Prostate gland (tissue), 2 donors: ENCODE results near the gene KANK2. TPM values are rescaled to one million over a fixed set of nuclear protein-coding genes. Genes with fewer than 3 reads are reported as not detected.
A peak's percentile ranks its signal among the peaks of the same experiment; 100 is the strongest.

Experiments
- DNase-seq: peaks from one replicate; pipeline ENCODE4 v3.0.0-alpha.2; 2019; ENCODE audit warnings: low spot score
- H3K27ac ChIP-seq, 2 donors: fragments of 200-600 bp; sonication (generic); 2 replicates each; pipeline ENCODE4 v1.5.1; 2017 to 2019
- H3K27me3 ChIP-seq: fragments of 200-600 bp; sonication (generic); replicated peaks from 2 replicates; pipeline ENCODE4 v1.5.1; 2019; ENCODE audit not compliant: insufficient read depth
- H3K36me3 ChIP-seq, 2 donors: fragments of 200-600 bp; sonication (generic); 1 replicate in 1 of 2; 2 replicates in 1 of 2; pipeline versions ENCODE4 v1.5.1 to v1.8.1; 2017 to 2019
- H3K4me1 ChIP-seq: fragments of 200-600 bp; sonication (generic); replicated peaks from 2 replicates; pipeline ENCODE4 v1.5.1; 2019
- H3K4me3 ChIP-seq, 2 donors: fragments of 200-600 bp; sonication (generic); 2 replicates each; pipeline ENCODE4 v1.5.1; 2017 to 2019
- H3K9me3 ChIP-seq: fragments of 200-600 bp; sonication (generic); 2 replicates; pipeline ENCODE4 v1.5.1; 2017
- POLR2A ChIP-seq: fragments of 450-650 bp; IDR thresholded peaks from one replicate; pipeline ENCODE4 v1.6.1; 2016; ENCODE audit warnings: antibody characterized with exemption, mild to moderate bottlenecking
- POLR2AphosphoS5 ChIP-seq: sonication (generic); formaldehyde crosslinking; IDR thresholded peaks from one replicate; pipeline ENCODE4 v1.6.1; 2017; ENCODE audit warnings: antibody characterized with exemption
- WGBS: methylation state at CpG from one replicate; pipeline ENCODE4 v1.1.5; 2018; 5-methylcytosine and 5-hydroxymethylcytosine counted together
- intact Hi-C: fragments of 100-400 bp; cut with DNase I; formaldehyde crosslinking; loops from one replicate; pipeline ENCODE4 v1.14.2; 2022
- total RNA-seq, 2 donors: library from RNA; depleted of rRNA; stranded (reverse); fragments of >200 nt; gene quantifications; one replicate each; pipeline ENCODE4 v1.1.0, GENCODE V29; 2016
- TF ChIP-seq, protein P1 (sequence below), 4 experiments: fragments of 200-600 bp in 2 of 4; fragments of 450-650 bp in 2 of 4; sonication (generic) in 2 of 4; IDR thresholded peaks; 1 replicate in 3 of 4; 2 replicates in 1 of 4; pipeline ENCODE4 v1.5.1; 2016 to 2019; ENCODE audit warnings: antibody characterized with exemption in 4 of 4, mild to moderate bottlenecking in 2 of 4, moderate library complexity in 2 of 4

Gene KANK2
- total RNA-seq, 2 donors from 2014 or later, result 150 to 370 TPM

DNA sequence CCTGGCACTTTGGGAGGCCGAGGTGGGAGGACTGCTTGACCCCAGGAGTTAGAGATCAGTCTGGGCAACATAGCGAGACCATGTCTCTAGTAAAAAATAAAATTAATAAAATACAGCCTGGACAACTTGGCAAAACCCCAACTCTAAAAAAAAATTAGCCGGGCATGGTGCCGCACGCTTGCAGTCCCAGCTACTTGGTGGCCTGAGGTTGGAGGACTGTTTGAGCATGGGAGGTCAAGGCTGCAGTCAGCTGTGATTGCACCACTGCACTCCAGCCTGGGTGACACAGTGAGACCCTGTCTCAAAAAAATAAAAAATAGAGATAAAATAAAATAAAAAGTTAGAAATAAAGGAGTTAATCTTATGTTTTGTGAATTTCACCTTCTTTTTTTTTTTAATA, 26.2 kb downstream of the KANK2 start:
- Histone ChIP-seq H3K4me1 (no peaks in the 10 kb centered on the region), H3K27me3 (no peaks in the 10 kb centered on the region), H3K9me3 (no peaks in the 10 kb centered on the region), H3K27ac (no peak overlapping the region), H3K4me3 (no peak overlapping the region), H3K36me3 (peaks cover 4 to 11% of the 10 kb centered on the region in 2 donors)
- DNase-seq, result no peak
- 53% methylated on average over 5 of the region's 5 CpGs for WGBS
- intact Hi-C loops, result no loop called here
- TF ChIP-seq POLR2A (no peak), POLR2AphosphoS5 (no peak)
- TF ChIP-seq, protein P1, sequence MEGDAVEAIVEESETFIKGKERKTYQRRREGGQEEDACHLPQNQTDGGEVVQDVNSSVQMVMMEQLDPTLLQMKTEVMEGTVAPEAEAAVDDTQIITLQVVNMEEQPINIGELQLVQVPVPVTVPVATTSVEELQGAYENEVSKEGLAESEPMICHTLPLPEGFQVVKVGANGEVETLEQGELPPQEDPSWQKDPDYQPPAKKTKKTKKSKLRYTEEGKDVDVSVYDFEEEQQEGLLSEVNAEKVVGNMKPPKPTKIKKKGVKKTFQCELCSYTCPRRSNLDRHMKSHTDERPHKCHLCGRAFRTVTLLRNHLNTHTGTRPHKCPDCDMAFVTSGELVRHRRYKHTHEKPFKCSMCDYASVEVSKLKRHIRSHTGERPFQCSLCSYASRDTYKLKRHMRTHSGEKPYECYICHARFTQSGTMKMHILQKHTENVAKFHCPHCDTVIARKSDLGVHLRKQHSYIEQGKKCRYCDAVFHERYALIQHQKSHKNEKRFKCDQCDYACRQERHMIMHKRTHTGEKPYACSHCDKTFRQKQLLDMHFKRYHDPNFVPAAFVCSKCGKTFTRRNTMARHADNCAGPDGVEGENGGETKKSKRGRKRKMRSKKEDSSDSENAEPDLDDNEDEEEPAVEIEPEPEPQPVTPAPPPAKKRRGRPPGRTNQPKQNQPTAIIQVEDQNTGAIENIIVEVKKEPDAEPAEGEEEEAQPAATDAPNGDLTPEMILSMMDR (IDR thresholded peaks at IDR 0.05), result no peak

DNA sequence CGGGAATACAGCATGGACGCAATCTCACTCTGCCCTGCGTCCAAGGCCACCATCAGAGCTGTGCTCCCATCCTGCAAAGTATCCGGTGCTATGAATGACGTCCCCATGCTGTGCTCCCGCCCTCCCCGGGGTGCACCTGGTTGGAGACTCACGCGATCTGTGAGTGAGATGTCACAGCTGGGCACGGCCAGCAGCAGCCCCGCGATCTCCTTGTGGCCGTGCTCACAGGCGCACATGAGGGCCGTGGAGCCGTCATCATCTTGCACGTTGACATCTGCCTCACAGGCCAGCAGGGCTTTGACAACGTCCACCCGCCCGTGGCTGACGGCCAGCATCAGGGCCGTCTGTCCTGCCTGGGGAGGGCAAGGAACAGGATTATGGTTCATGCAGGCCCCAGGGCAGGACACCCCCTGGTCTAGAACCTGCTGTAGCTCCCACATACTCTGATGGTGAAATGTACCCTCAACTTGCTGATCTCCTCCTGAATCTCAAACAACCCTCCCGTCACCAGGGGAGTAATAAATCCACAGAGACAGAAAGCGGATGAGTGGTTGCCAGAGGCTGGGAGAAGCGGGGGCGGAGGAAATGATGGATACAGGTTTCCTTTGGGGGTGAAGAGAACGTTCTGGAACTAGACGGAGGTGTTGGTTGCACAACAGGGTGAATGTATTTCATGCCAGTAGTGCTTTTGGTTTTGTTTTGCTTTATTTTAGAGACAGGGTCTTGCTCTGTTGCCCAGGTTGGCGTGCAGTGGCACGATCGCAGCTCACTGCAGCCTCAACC, 27.3 kb downstream of the KANK2 start:
- Histone ChIP-seq H3K9me3 (no peaks in the 10 kb centered on the region), H3K27ac (no peak overlapping the region), H3K27me3 (no peaks in the 10 kb centered on the region), H3K36me3 (peaks cover 4 to 5% of the 10 kb centered on the region in 2 donors), H3K4me3 (no peak overlapping the region), H3K4me1 (no peaks in the 10 kb centered on the region)
- DNase-seq, result no peak
- TF ChIP-seq, protein P1 (IDR thresholded peaks at IDR 0.05), result no peak
- TF ChIP-seq POLR2A (no peak), POLR2AphosphoS5 (no peak)
- intact Hi-C loops, result no loop called here
- 81% methylated on average over 31 of the region's 31 CpGs for WGBS

DNA sequence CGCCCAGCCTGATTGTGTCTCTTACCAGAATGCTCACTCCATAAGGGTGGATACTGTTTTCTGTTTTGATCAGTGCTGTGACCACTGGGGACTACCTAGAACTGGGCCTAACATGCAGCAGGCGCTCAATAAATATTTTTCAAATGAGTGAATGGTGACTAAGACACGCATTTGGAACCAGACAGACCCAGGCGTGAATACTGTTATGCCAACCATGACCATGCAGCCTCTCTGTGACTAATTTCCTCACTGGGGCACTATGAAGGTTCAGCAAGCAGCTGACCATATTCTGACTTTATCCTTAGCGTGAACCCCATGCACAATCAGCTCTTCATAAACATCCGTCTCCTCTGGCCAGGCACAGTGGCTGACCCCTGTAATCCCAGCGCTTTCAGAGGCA, 28.8 kb downstream of the KANK2 start:
- no peak overlapping the region for H3K27ac ChIP-seq
- intact Hi-C loops, result no loop called here

DNA sequence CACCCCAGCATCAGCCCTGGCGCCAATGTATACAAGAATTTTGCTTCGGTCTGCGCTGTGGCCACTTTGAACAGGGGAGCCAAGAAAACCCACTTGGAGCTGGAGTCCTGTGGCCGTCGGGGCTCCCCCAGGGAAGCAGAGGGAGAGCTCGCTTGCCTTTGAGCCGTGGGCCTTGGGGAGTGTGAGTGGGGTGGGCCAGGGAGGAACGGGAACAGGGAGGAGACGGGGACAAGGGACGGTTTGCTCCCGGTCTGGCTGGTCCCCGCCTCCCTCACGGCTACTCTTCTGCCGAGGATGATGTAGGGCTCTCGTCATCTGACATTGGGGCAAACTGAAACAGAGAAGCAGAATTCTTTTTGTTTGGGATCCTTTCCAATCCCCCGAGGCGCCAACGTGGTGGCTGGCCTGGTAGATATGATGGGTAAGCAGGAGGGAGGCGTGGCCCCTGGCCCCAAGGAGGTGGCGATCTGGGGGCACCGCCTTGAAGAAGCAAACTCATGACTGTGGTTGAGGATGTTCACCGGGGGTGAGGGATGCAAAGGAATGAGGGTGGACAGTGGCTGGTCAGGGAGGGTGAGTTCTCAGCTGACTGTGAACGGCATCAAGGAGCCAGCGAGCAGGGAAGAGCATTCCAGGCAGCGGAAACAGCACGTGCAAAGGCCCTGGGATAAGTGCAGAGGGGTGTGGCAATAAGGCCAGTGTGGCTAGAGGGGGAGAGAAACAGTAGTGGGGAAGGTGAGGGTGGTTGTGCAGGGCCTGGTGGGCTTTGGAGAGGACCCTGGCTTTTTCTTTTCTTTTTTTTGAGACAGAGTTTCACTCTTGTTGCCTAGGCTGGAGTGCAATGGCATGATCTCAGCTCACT, 30.8 kb downstream of the KANK2 start:
- no peak for DNase-seq
- no peaks in the 10 kb centered on the region for H3K27me3 ChIP-seq
- H3K4me3 ChIP-seq, result no peak overlapping the region
- 41% methylated on average over 26 of the region's 26 CpGs for WGBS
- H3K4me1 ChIP-seq, result no peaks in the 10 kb centered on the region
- intact Hi-C loops, result no loop called here
- peak overlapping the region; percentile 72 to 78 for H3K27ac ChIP-seq
- H3K36me3 ChIP-seq, result peaks cover 4 to 5% of the 10 kb centered on the region in 2 donors
- no peaks in the 10 kb centered on the region for H3K9me3 ChIP-seq
- TF ChIP-seq POLR2A (no peak), POLR2AphosphoS5 (no peak)
- TF ChIP-seq, protein P1 (IDR thresholded peaks at IDR 0.05), result no peak

More for the DNA sequence above, 28.8 kb downstream of the KANK2 start:
- no peak for DNase-seq
- TF ChIP-seq POLR2A, result no peak
- no peak for TF ChIP-seq POLR2AphosphoS5
- TF ChIP-seq, protein P1 (IDR thresholded peaks at IDR 0.05), result no peak
- Histone ChIP-seq H3K4me3 (no peak overlapping the region), H3K27me3 (no peaks in the 10 kb centered on the region), H3K36me3 (peaks cover 4 to 5% of the 10 kb centered on the region in 2 donors), H3K4me1 (no peaks in the 10 kb centered on the region), H3K9me3 (no peaks in the 10 kb centered on the region)
- 90% methylated on average over 7 of the region's 7 CpGs for WGBS
